ENCODE results near the gene MINDY1. TPM values are rescaled to one million over a fixed set of nuclear protein-coding genes. Genes with fewer than 3 reads are reported as not detected.

The MINDY1 gene
- polyA plus RNA-seq, 1 donor from 2014 or later = 16.1 TPM

GRCh38 chr1:150981177-150981804, 25.4 kb downstream of the MINDY1 start:
- Histone ChIP-seq H4K20me1 (ENCODE audit: insufficient read depth) (no peaks in the 10 kb centered on the region), H3K36me3 (ENCODE audit: insufficient read depth, low read length) (no peaks in the 10 kb centered on the region), H3K4me2 (ENCODE audit: low read length) (no peak overlapping the region), H3K9me2 (ENCODE audit: insufficient read depth, low read length) (no peaks in the 10 kb centered on the region), H3K27me3 (ENCODE audit: insufficient read depth, low read depth, low read length) (no peaks in the 10 kb centered on the region), H3K27ac (ENCODE audit: low read length) (no peak overlapping the region), H2AFZ (ENCODE audit: low read depth, low read length) (no peak overlapping the region), H3F3A (ENCODE audit: insufficient read depth, low read length, poor library complexity, severe bottlenecking) (no peaks in the 10 kb centered on the region), H3K4me3 (ENCODE audit: low read length) (no peak overlapping the region), H3K79me2 (replicated peaks; ENCODE audit: insufficient read depth, low read length) (no peaks in the 10 kb centered on the region), H3K9ac (ENCODE audit: low read length) (no peak overlapping the region), H3K9me3 (ENCODE audit: low read length) (no peaks in the 10 kb centered on the region)
- TF ChIP-seq SMC3 (conservative IDR thresholded peaks at IDR 0.05; ENCODE audit: poor library complexity) (no peak), TAF1 (IDR thresholded peaks at IDR 0.05; ENCODE audit: low read depth) (no peak), RAD21 (conservative IDR thresholded peaks at IDR 0.05) (no peak), EP300 (conservative IDR thresholded peaks at IDR 0.05; ENCODE audit: poor library complexity, severe bottlenecking) (no peak), CTCF (IDR thresholded peaks at IDR 0.05; ENCODE audit: poor library complexity, severe bottlenecking) (no peak), EZH2 (IDR thresholded peaks at IDR 0.05; ENCODE audit: borderline replicate concordance, insufficient read depth, low read length, poor library complexity, severe bottlenecking) (no peak), REST (IDR thresholded peaks at IDR 0.05; ENCODE audit: borderline replicate concordance) (no peak), POLR2AphosphoS5 (IDR thresholded peaks at IDR 0.05) (no peak), MXI1 (conservative IDR thresholded peaks at IDR 0.05; ENCODE audit: poor library complexity, severe bottlenecking) (no peak)

- Histone ChIP-seq H3K79me2 (replicated peaks; ENCODE audit: insufficient read depth, low read length) (peaks cover 11% of the 10 kb centered on the region), H3K9ac (ENCODE audit: low read length) (no peak overlapping the region), H3K4me2 (ENCODE audit: low read length) (no peak overlapping the region), H3F3A (ENCODE audit: insufficient read depth, low read length, poor library complexity, severe bottlenecking) (no peaks in the 10 kb centered on the region), H3K9me2 (ENCODE audit: insufficient read depth, low read length) (no peaks in the 10 kb centered on the region), H4K20me1 (ENCODE audit: insufficient read depth) (no peaks in the 10 kb centered on the region), H3K27me3 (ENCODE audit: insufficient read depth, low read depth, low read length) (no peaks in the 10 kb centered on the region), H3K36me3 (ENCODE audit: insufficient read depth, low read length) (no peaks in the 10 kb centered on the region), H3K4me3 (ENCODE audit: low read length) (no peak overlapping the region), H3K9me3 (ENCODE audit: low read length) (no peaks in the 10 kb centered on the region), H2AFZ (ENCODE audit: low read depth, low read length) (no peak overlapping the region), H3K27ac (ENCODE audit: low read length) (no peak overlapping the region)
- TF ChIP-seq SMC3 (conservative IDR thresholded peaks at IDR 0.05; ENCODE audit: poor library complexity) (peak; percentile 85), REST (IDR thresholded peaks at IDR 0.05; ENCODE audit: borderline replicate concordance) (no peak), CTCF (IDR thresholded peaks at IDR 0.05; ENCODE audit: poor library complexity, severe bottlenecking) (peak; percentile 99), RAD21 (conservative IDR thresholded peaks at IDR 0.05) (peak; percentile 69)
Observed at GRCh38 chr1:150979092-150980056, 27.3 kb downstream of the MINDY1 start.
